HL-60/S4 treated with phorbol 12-myristate 13-acetate at 8.2 ng/mL for 4 days and 3 days (cell line): ENCODE results near the gene FAN1.

ENCODE experiments used
- in situ Hi-C: fragments of 300-500 bp; cut with MboI; formaldehyde crosslinking; loops from 2 replicates; pipeline ENCODE4 v1.15.0; 2022; ENCODE audit warnings: low sequenced_read_pairs

FAN1 gene

GRCh38 chr15:30919877-30920550, 16.3 kb downstream of the FAN1 start:
- in situ Hi-C loops, result no loop called here

GRCh38 chr15:30921106-30921505, 17.4 kb downstream of the FAN1 start:
- in situ Hi-C loops, result no loop called here

DNA sequence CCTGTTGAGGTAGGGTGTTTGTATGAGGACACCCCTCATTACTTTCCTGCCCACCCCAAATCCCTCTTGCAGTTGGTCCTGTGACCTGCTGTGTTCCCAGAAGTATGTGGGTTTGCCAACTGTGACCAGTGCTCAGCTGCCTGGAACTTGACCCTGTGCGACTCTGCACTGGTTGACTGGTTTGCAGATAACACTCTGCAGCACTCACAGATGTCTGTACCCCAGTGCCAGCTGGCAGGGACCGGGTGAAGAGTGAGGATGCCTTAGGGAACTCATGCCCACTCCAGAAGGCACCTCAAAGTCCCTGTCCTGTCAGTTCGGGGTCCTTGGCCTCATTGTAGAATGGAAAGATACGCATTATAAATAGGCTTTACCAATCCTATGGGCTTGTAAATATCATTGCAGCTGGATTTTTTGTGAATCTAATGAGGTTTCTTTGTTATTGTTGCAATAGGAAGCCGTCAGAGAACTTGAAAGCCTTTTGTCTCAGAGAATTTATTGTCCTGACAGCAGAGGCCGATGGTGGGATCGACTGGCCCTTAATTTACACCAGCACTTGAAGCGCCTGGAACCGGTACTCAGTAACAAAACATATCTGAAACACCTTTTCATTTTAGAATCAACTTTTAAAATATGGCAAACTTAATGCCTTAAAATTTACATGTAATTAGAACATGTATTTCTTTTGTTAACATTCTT, 18.2 kb downstream of the FAN1 start:
- in situ Hi-C loops, result no loop called here

DNA sequence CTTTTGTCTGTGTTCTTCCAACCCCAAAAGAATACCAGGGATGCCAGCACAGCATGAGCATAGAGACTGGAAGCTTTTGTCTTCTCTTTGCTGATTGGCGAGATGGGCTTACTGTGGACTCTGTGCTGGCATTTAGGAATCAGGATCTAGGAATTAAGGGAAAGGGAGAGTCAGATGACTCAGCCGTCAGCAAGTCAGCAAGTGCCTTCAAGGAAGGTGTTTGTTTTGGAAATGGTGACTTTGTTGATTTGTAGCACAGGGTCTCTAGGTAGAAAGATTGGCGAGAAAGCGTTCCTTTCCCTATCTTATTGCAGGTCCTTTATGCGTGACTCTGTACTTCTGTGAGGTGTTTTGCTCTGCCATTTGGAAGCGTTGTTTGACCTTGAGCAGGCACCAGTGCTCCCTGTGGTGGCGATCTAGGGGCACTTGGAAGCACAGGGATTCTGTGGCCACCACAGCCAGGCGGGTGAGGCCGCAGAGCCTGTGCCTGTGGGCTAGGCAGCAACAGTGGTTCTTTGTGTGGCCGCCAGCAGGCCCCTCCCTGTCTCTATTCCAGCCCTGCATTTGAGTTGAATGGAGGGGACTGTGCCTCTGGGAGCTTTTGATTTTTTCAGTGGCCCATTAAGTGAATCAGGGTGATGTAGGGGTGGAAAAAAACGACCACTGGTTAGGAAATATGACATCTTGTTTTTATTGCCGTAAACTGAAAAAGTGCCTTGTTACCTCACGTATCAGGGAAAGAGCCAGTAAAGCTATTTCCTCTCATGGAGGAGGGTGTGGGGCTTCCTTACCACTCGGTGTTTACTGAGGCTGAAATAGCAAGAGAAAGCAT, 19.0 kb downstream of the FAN1 start:
- in situ Hi-C loops, result no loop called here

DNA sequence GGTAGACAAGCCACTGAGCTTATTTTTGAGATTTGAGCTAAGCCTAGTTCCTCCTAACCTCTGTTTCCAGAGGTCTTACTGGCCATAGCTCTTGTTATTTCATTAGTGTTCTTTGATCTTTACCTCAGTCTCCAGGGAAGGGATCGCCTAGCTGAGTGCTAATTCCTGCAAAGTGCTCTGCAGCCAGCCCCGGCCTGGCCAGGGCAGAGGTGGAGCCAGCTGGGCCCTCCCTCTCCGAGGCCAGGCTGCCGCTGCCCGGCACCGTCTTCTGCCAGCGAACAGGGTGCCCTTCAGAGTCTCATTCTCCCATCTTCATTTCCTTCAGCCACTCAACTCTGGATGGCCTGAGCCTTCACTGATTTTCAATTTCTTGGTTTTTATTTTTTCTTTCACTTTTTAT, 19.7 kb downstream of the FAN1 start:
- in situ Hi-C loops, result no loop called here

- in situ Hi-C loops, result no loop called here
Measured at GRCh38 chr15:30924353-30924752, 20.6 kb downstream of the FAN1 start.

DNA sequence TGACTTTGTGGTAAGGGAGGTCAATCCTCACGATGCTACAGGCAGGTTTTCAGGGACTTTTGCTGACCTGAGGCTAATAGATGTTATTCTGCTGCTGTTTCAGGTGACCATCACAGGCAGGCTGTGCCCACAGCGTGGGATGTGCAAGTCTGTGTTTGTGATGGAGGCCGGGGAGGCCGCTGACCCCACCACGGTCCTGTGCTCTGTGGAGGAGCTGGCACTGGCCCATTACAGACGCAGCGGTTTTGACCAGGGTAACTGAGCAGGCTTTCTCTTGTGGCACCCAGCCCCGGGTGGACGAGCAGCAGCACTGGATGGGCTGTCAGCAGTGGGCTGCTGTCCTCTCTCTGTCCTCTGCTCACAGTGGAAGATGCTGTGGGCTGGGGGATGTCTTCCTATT, 22.0 kb downstream of the FAN1 start:
- in situ Hi-C loops, result no loop called here

- in situ Hi-C loops, result no loop called here
Measured at GRCh38 chr15:30926161-30926560, 22.4 kb downstream of the FAN1 start.

- in situ Hi-C loops, result no loop called here
Measured at GRCh38 chr15:30927148-30927761, 23.5 kb downstream of the FAN1 start.

- in situ Hi-C loops, result no loop called here
Measured at GRCh38 chr15:30928076-30928475, 24.4 kb downstream of the FAN1 start.

GRCh38 chr15:30929064-30929669, 25.5 kb downstream of the FAN1 start:
- in situ Hi-C loops, result no loop called here

- in situ Hi-C loops, result no loop called here
Measured at GRCh38 chr15:30929982-30930381, 26.3 kb downstream of the FAN1 start.

- in situ Hi-C loops, result no loop called here
Measured at GRCh38 chr15:30930422-30930821, 26.7 kb downstream of the FAN1 start.

- in situ Hi-C loops, result no loop called here
Measured at GRCh38 chr15:30933293-30933692, 29.6 kb downstream of the FAN1 start.

- in situ Hi-C loops, result no loop called here
Measured at GRCh38 chr15:30939161-30939560, 35.4 kb downstream of the FAN1 start.

GRCh38 chr15:30940359-30940758, 36.6 kb downstream of the FAN1 start:
- in situ Hi-C loops, result no loop called here

GRCh38 chr15:30941520-30941919, 37.8 kb downstream of the FAN1 start:
- in situ Hi-C loops, result no loop called here

DNA sequence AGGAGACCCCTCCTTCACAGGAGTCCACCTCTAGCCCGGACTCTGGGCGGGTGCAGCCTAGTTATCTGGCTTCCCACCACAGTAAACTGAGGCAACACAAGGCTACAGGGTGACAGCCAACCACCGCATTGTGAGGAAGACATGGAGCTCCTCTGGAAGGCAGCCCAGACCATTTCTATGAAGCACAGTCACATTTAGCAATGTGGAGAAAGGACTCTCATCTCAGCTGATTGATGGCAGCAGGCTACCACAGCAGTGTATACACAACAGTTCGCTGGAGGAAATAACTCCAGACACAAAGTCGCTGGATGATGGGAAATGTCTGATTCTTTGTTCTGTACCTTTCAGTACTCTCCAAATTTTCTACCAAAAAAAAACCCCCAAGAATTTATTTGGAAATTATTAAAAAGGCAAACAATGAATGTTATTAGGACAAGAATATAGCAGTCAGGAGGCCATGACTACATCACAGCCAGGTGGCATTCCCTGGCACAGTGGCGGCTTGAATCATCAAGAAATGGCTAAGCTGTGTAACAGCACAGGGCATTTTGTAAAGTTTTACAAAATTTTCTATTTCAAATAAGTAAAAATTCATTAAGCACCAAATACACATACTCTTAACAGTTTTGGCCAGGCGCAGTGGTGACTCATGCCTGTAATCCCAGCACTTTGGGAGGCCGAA, 40.1 kb downstream of the FAN1 start:
- in situ Hi-C loops, result no loop called here

DNA sequence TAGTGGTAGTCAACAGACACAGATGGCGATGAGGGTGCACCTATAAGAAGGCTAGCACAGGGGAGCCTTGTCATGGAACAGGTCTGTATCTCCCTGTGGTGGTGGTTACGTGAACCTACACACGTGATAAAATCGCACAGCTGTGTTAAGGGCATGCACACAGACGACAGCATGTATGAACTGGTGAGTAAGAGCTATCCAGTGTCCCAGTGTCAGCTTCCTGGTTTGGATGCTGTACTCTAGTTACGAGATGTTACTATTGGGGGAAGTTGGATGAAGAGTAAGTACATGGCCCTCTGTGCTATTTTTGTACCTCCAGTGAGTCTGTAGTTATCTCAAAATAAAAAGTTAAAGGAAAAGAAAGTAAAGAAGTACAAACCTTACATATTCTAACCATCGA, 49.5 kb downstream of the FAN1 start:
- in situ Hi-C loops, result no loop called here

- in situ Hi-C loops, result no loop called here
Measured at GRCh38 chr15:30953731-30954378, 50.1 kb downstream of the FAN1 start.
